ENCODE measurements around the gene PRKRA.

DNA sequence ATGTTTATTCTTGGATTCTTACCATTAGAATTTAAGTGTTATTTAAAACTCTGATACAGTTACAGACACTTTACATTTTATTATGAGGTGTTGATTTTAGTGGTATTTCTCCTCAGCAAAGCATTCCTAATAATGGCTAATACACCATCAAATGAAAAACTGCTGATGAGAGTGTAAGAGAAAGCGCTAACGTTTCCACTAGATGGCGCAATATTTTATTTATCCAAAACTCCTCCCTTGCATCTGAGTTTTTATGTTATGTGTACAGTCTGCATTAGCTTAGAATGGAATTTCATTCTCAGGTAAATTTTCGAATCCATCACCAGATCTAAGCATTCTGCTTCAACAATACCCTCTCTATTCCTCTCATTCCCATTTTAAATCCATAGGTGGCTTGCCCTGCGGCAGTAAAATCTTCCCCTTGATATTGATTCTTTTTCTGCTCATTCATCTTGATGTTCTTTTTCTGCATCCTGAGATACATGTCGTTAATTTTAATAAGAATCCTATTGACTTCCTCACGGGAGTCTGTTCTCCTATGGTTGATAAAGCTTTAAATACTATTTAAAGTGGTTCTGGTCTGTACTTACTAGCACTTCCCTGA lies 53.9 kb downstream of the PRKRA start:
- peak; percentile 26 to 75 (median 46) for TF ChIP-seq CTCF (IDR thresholded peaks at IDR 0.05)
- no peak for TF ChIP-seq POLR2A (IDR thresholded peaks at IDR 0.05)
- TF ChIP-seq POLR2AphosphoS5 (IDR thresholded peaks at IDR 0.05; ENCODE audit: insufficient read depth in 1 of 2, low read depth in 1 of 2) = no peak
